CD4-positive, CD25-positive, alpha-beta regulatory T cell (primary cell): ENCODE results near the gene EPS15. TPM values are rescaled to one million over a fixed set of nuclear protein-coding genes. Genes with fewer than 3 reads are reported as not detected.
"Not testable (repeated sequence)": the region's sequence is repeated elsewhere in the genome, so short reads cannot be mapped to it uniquely, and the experiment has no call there.

ENCODE experiments used
- ATAC-seq, 2 donors: fragments of 150-1000 bp; cut with Tn5 transposase; one replicate each; pipeline ENCODE4 v1.10.0; 2021; ENCODE audit warnings: low read depth in 2 of 2, moderate number of reproducible peaks in 2 of 2, moderate library complexity in 1 of 2
- DNase-seq, 3 donors: peaks; one replicate each; pipeline versions ENCODE4 v3.0.0 to v3.0.0-alpha.2; 2012 to 2022; ENCODE audit warnings: mixed read lengths in 1 of 3
- H3K27ac ChIP-seq: one replicate; pipeline ENCODE4 v1.7.0; 2013; ENCODE audit warnings: mild to moderate bottlenecking, low read length; ENCODE audit not compliant: insufficient read depth, poor library complexity, severe bottlenecking
- H3K27me3 ChIP-seq: one replicate; pipeline ENCODE4 v1.7.0; 2013; ENCODE audit warnings: low read length; ENCODE audit not compliant: control insufficient read depth, insufficient read depth
- H3K36me3 ChIP-seq: one replicate; pipeline ENCODE4 v1.7.0; 2013; ENCODE audit warnings: mild to moderate bottlenecking, low read length, moderate library complexity; ENCODE audit not compliant: control insufficient read depth, insufficient read depth
- H3K4me1 ChIP-seq: 2 replicates; pipeline ENCODE4 v1.7.0; 2013; ENCODE audit warnings: mild to moderate bottlenecking, low read length; ENCODE audit not compliant: insufficient read depth, control insufficient read depth, poor library complexity, severe bottlenecking
- H3K4me3 ChIP-seq: one replicate; pipeline ENCODE4 v1.7.0; 2013; ENCODE audit warnings: low read depth, mild to moderate bottlenecking, low read length, moderate library complexity
- H3K9me3 ChIP-seq, 2 experiments: 1 replicate in 1 of 2; 2 replicates in 1 of 2; pipeline ENCODE4 v1.7.0; 2013; ENCODE audit warnings: low read length in 2 of 2, mild to moderate bottlenecking in 1 of 2, moderate library complexity in 1 of 2; ENCODE audit not compliant: control insufficient read depth in 2 of 2
- H3K27ac Mint-ChIP-seq, 3 donors: one replicate each; pipeline ENCODE4 v1.8.0; 2020 to 2022; ENCODE audit warnings: mild to moderate bottlenecking in 3 of 3, mixed read lengths in 3 of 3, moderate library complexity in 2 of 3
- H3K27me3 Mint-ChIP-seq: one replicate; pipeline ENCODE4 v1.8.0; 2022; ENCODE audit warnings: mild to moderate bottlenecking, mixed read lengths
- H3K36me3 Mint-ChIP-seq: one replicate; pipeline ENCODE4 v1.8.0; 2020; ENCODE audit warnings: mixed read lengths
- H3K4me1 Mint-ChIP-seq, 4 donors: one replicate each; pipeline ENCODE4 v1.8.0; 2020 to 2022; ENCODE audit warnings: mixed read lengths in 4 of 4, mild to moderate bottlenecking in 1 of 4
- H3K4me3 Mint-ChIP-seq, 4 donors: one replicate each; pipeline ENCODE4 v1.8.0; 2020 to 2022; ENCODE audit warnings: mild to moderate bottlenecking in 4 of 4, mixed read lengths in 4 of 4, moderate library complexity in 3 of 4
- H3K9me3 Mint-ChIP-seq, 7 donors: one replicate each; pipeline ENCODE4 v1.8.0; 2020 to 2022; ENCODE audit warnings: mixed read lengths in 7 of 7, mild to moderate bottlenecking in 3 of 7, moderate library complexity in 2 of 7
- polyA plus RNA-seq, 4 donors: library from polyadenylated mRNA; unstranded; fragments of 300-500 nt; fragmentation: Illumina TruSeq; gene quantifications; one replicate each; pipeline ENCODE4 v1.2.3, GENCODE V29; 2021
- total RNA-seq: library from RNA; stranded (reverse); gene quantifications from one replicate; pipeline ENCODE4 v1.2.3, GENCODE V29; 2022

EPS15 gene
- total and polyA plus RNA-seq, 5 donors from 2014 or later: 58.5 to 135 (median 83.5) TPM

GRCh38 chr1:51442616-51443015, 76.5 kb downstream of the EPS15 start:
- no peak overlapping the region for H3K27ac ChIP-seq
- Mint-ChIP-seq H3K4me1 (peaks cover 22 to 39% (median 29%) of the 10 kb centered on the region in 4 donors), H3K36me3 (peaks cover 58% of the 10 kb centered on the region), H3K27me3 (no peaks in the 10 kb centered on the region), H3K27ac (peak overlapping the region in 1 of 3 donors; percentile 74), H3K4me3 (no peak overlapping the region), H3K9me3 (no peaks in the 10 kb centered on the region)
- peaks cover 80% of the 10 kb centered on the region for H3K36me3 ChIP-seq
- no peak overlapping the region for H3K4me3 ChIP-seq
- H3K9me3 ChIP-seq: no peaks in the 10 kb centered on the region
- no peaks in the 10 kb centered on the region for H3K4me1 ChIP-seq
- ATAC-seq: no peak
- H3K27me3 ChIP-seq: no peaks in the 10 kb centered on the region
- DNase-seq: no peak

DNA sequence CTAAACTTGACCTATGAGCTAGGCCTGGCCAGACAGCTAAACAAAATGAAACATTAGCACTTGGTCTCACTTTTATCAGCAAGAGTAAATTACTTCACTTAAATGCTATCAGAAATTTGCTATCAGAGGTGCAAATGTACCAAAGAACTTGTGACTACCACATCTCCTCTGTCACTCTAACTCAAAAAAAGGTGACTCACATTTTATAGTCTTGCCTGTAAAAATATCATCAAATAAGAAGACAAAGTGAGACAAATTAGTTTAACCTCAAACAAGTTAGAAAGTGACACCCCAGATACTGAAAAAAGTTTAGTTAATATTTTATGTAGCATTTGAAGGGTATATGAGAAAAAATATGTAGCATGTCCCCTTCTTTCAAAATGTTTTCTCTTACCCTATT, 76.9 kb downstream of the EPS15 start:
- Mint-ChIP-seq H3K36me3 (peaks cover 54% of the 10 kb centered on the region), H3K4me1 (peaks cover 18 to 35% (median 26%) of the 10 kb centered on the region in 4 donors), H3K4me3 (no peak overlapping the region), H3K27ac (peak overlapping the region in 1 of 3 donors; percentile 74), H3K27me3 (no peaks in the 10 kb centered on the region), H3K9me3 (no peaks in the 10 kb centered on the region)
- Histone ChIP-seq H3K27me3 (no peaks in the 10 kb centered on the region), H3K27ac (no peak overlapping the region), H3K36me3 (peaks cover 77% of the 10 kb centered on the region), H3K9me3 (no peaks in the 10 kb centered on the region), H3K4me1 (no peaks in the 10 kb centered on the region), H3K4me3 (no peak overlapping the region)
- ATAC-seq: no peak
- no peak for DNase-seq

DNA sequence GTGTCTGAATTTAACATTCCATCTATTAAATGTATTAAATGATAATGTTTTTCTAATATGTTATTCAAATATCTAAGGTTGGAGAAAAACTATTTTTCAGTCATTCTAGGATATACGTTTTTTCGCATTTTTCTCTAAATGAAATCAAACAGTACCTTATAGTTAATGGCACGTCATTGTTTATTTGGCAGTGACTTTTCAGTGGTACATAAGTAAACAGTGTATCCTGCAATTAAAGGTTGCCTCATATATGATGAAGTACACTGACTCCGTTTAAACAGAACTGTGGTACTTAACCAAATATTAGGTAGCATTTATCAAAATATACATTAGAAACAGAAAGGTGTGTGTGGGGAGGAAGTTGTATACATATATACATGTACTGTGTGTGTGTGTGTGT, 79.2 kb downstream of the EPS15 start:
- no peak for ATAC-seq
- Mint-ChIP-seq H3K4me3 (no peak overlapping the region), H3K27me3 (no peaks in the 10 kb centered on the region), H3K27ac (no peak overlapping the region), H3K36me3 (peaks cover 49% of the 10 kb centered on the region), H3K9me3 (no peaks in the 10 kb centered on the region), H3K4me1 (peaks cover 16 to 37% (median 24%) of the 10 kb centered on the region in 4 donors)
- Histone ChIP-seq H3K9me3 (no peaks in the 10 kb centered on the region), H3K27me3 (no peaks in the 10 kb centered on the region), H3K27ac (no peak overlapping the region), H3K4me1 (no peaks in the 10 kb centered on the region), H3K36me3 (peaks cover 69% of the 10 kb centered on the region), H3K4me3 (no peak overlapping the region)
- no peak for DNase-seq

DNA sequence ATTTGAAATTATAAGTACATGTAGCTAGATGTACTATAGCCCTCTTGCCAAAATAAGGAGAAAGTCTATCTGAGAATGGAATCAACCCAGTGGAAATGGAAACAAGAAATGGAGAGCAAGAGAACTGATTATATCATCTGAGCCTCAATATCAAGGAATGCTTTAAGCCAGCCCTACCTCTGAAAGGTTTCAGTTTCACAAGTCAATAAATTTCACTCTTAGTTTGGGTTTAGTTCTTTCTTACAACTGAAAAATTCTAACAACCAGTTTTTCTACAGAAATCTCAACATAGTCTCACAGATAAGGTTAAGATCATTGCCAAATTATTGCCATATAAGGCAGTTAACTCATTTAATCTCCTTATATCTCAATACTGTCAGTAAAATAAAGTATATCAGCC, 80.0 kb downstream of the EPS15 start:
- Mint-ChIP-seq H3K4me1 (peaks cover 21 to 37% (median 22%) of the 10 kb centered on the region in 4 donors), H3K4me3 (no peak overlapping the region), H3K27ac (peak overlapping the region in 1 of 3 donors; percentile 18), H3K9me3 (no peaks in the 10 kb centered on the region), H3K27me3 (no peaks in the 10 kb centered on the region), H3K36me3 (peaks cover 48% of the 10 kb centered on the region)
- H3K4me3 ChIP-seq: no peak overlapping the region
- ATAC-seq (no peak), DNase-seq (peak in 1 of 3 donors; percentile 20)
- H3K9me3 ChIP-seq: no peaks in the 10 kb centered on the region
- no peak overlapping the region for H3K27ac ChIP-seq
- H3K36me3 ChIP-seq: peaks cover 61% of the 10 kb centered on the region
- no peaks in the 10 kb centered on the region for H3K27me3 ChIP-seq
- H3K4me1 ChIP-seq: peaks cover 5% of the 10 kb centered on the region

GRCh38 chr1:51437391-51437790, 81.7 kb downstream of the EPS15 start:
- not testable (repeated sequence) for ATAC-seq, H3K9me3 Mint-ChIP-seq, H3K4me3 ChIP-seq, H3K27ac Mint-ChIP-seq, H3K4me3 Mint-ChIP-seq, DNase-seq, H3K27me3 ChIP-seq, H3K9me3 ChIP-seq, H3K27ac ChIP-seq, H3K27me3 Mint-ChIP-seq
- Histone ChIP-seq H3K36me3 (peaks cover 51% of the 10 kb centered on the region), H3K4me1 (peaks cover 15% of the 10 kb centered on the region)
- H3K4me1 Mint-ChIP-seq: peaks cover 24 to 38% (median 26%) of the 10 kb centered on the region in 4 donors
- H3K36me3 Mint-ChIP-seq: peaks cover 43% of the 10 kb centered on the region

- Mint-ChIP-seq H3K4me1 (peaks cover 19 to 37% (median 24%) of the 10 kb centered on the region in 4 donors), H3K4me3 (no peak overlapping the region), H3K9me3 (no peaks in the 10 kb centered on the region), H3K27me3 (no peaks in the 10 kb centered on the region), H3K27ac (peak overlapping the region in 1 of 3 donors; percentile 70), H3K36me3 (peaks cover 34% of the 10 kb centered on the region)
- Histone ChIP-seq H3K36me3 (peaks cover 44% of the 10 kb centered on the region), H3K27me3 (no peaks in the 10 kb centered on the region), H3K4me3 (no peak overlapping the region), H3K27ac (no peak overlapping the region), H3K4me1 (peaks cover 15% of the 10 kb centered on the region), H3K9me3 (no peaks in the 10 kb centered on the region)
- no peak for DNase-seq
- ATAC-seq: no peak
These were observed 83.2 kb downstream of the EPS15 start for GRCh38 chr1:51435878-51436277.

GRCh38 chr1:51433972-51434510, 85.0 kb downstream of the EPS15 start:
- Histone ChIP-seq H3K9me3 (no peaks in the 10 kb centered on the region), H3K27ac (no peak overlapping the region), H3K4me1 (peaks cover 15% of the 10 kb centered on the region), H3K4me3 (peak overlapping the region; percentile 65), H3K36me3 (peaks cover 42% of the 10 kb centered on the region), H3K27me3 (no peaks in the 10 kb centered on the region)
- no peaks in the 10 kb centered on the region for H3K27me3 Mint-ChIP-seq
- DNase-seq (no peak), ATAC-seq (no peak)
- peak overlapping the region in 3 of 4 donors; percentile 52 to 62 (median 60) for H3K4me3 Mint-ChIP-seq
- peaks cover 23 to 35% (median 28%) of the 10 kb centered on the region in 4 donors for H3K4me1 Mint-ChIP-seq
- peak overlapping the region; percentile 48 to 71 (median 50) for H3K27ac Mint-ChIP-seq
- H3K36me3 Mint-ChIP-seq: peaks cover 28% of the 10 kb centered on the region
- H3K9me3 Mint-ChIP-seq: no peaks in the 10 kb centered on the region
